Immature natural killer cell (primary cell): Measurements from ENCODE around the gene CHFR. TPM values are rescaled to one million over a fixed set of nuclear protein-coding genes. Genes with fewer than 3 reads are reported as not detected.
"Not testable (repeated sequence)": the region's sequence is repeated elsewhere in the genome, so short reads cannot be mapped to it uniquely, and the experiment has no call there.

ENCODE experiments used
- DNase-seq, 3 donors: peaks; one replicate each; pipeline ENCODE4 v3.0.0; 2022; ENCODE audit warnings: mixed read lengths in 1 of 3
- H3K27ac Mint-ChIP-seq, 6 donors: one replicate each; pipeline ENCODE4 v1.8.0; 2020; ENCODE audit warnings: mixed read lengths in 6 of 6, mild to moderate bottlenecking in 5 of 6, inconsistent platforms in 4 of 6, moderate library complexity in 3 of 6
- H3K27me3 Mint-ChIP-seq, 3 donors: one replicate each; pipeline ENCODE4 v1.8.0; 2020 to 2021; ENCODE audit warnings: low read depth in 3 of 3, mild to moderate bottlenecking in 3 of 3, mixed read lengths in 3 of 3, moderate library complexity in 3 of 3, inconsistent platforms in 1 of 3
- H3K36me3 Mint-ChIP-seq, 3 donors: one replicate each; pipeline ENCODE4 v1.8.0; 2020; ENCODE audit warnings: mixed read lengths in 3 of 3, inconsistent platforms in 2 of 3, mild to moderate bottlenecking in 2 of 3
- H3K4me1 Mint-ChIP-seq, 2 donors: one replicate each; pipeline ENCODE4 v1.8.0; 2020; ENCODE audit warnings: inconsistent platforms in 2 of 2, mild to moderate bottlenecking in 2 of 2, mixed read lengths in 2 of 2, moderate library complexity in 1 of 2
- H3K4me3 Mint-ChIP-seq, 5 donors: one replicate each; pipeline ENCODE4 v1.8.0; 2020; ENCODE audit warnings: mild to moderate bottlenecking in 5 of 5, mixed read lengths in 5 of 5, inconsistent platforms in 3 of 5, moderate library complexity in 3 of 5
- H3K9me3 Mint-ChIP-seq, 6 donors: one replicate each; pipeline ENCODE4 v1.8.0; 2020; ENCODE audit warnings: mild to moderate bottlenecking in 6 of 6, mixed read lengths in 6 of 6, inconsistent platforms in 4 of 6, moderate library complexity in 3 of 6
- polyA plus RNA-seq, 3 donors: library from polyadenylated mRNA; unstranded; fragments of 300-500 nt; fragmentation: Illumina TruSeq; gene quantifications; one replicate each; pipeline ENCODE4 v1.2.3, GENCODE V29; 2021

CHFR gene
- polyA plus RNA-seq, 3 donors from 2014 or later = 28.9 to 66.5 (median 31.5) TPM

GRCh38 chr12:132804426-132804861, 83.0 kb downstream of the CHFR start:
- Mint-ChIP-seq H3K4me3 (no peak overlapping the region), H3K27ac (no peak overlapping the region), H3K27me3 (peaks cover 0 to 3% (median 1%) of the 10 kb centered on the region in 3 donors), H3K9me3 (no peaks in the 10 kb centered on the region), H3K4me1 (peaks cover 0 to 1% of the 10 kb centered on the region in 2 donors), H3K36me3 (peaks cover 16 to 53% (median 17%) of the 10 kb centered on the region in 3 donors)
- no peak for DNase-seq

GRCh38 chr12:132803888-132804287, 83.5 kb downstream of the CHFR start:
- Mint-ChIP-seq H3K36me3 (peaks cover 15 to 52% (median 16%) of the 10 kb centered on the region in 3 donors), H3K27me3 (peaks cover 0 to 2% (median 1%) of the 10 kb centered on the region in 3 donors), H3K4me1 (peaks cover 0 to 1% of the 10 kb centered on the region in 2 donors), H3K4me3 (no peak overlapping the region), H3K9me3 (no peaks in the 10 kb centered on the region), H3K27ac (no peak overlapping the region)
- DNase-seq = no peak

- Mint-ChIP-seq H3K27me3 (no peaks in the 10 kb centered on the region), H3K27ac (no peak overlapping the region), H3K9me3 (no peaks in the 10 kb centered on the region), H3K4me1 (peaks cover 0 to 1% of the 10 kb centered on the region in 2 donors), H3K4me3 (no peak overlapping the region), H3K36me3 (peaks cover 12 to 48% (median 16%) of the 10 kb centered on the region in 3 donors)
- DNase-seq = no peak
These were observed 84.3 kb downstream of the CHFR start for GRCh38 chr12:132803125-132803524.

- Mint-ChIP-seq H3K36me3 (peaks cover 10 to 49% (median 15%) of the 10 kb centered on the region in 3 donors), H3K27ac (no peak overlapping the region), H3K4me1 (peaks cover 0 to 1% of the 10 kb centered on the region in 2 donors), H3K9me3 (no peaks in the 10 kb centered on the region), H3K4me3 (no peak overlapping the region), H3K27me3 (no peaks in the 10 kb centered on the region)
- DNase-seq = no peak
These were observed 85.7 kb downstream of the CHFR start for GRCh38 chr12:132801741-132802140.

- no peaks in the 10 kb centered on the region for H3K9me3 Mint-ChIP-seq
- no peak overlapping the region for H3K4me3 Mint-ChIP-seq
- H3K27ac Mint-ChIP-seq = no peak overlapping the region
- H3K4me1 Mint-ChIP-seq = no peaks in the 10 kb centered on the region
- H3K27me3 Mint-ChIP-seq = no peaks in the 10 kb centered on the region
- DNase-seq = no peak
- peaks cover 9 to 41% (median 9%) of the 10 kb centered on the region in 3 donors for H3K36me3 Mint-ChIP-seq
These were observed 88.6 kb downstream of the CHFR start for GRCh38 chr12:132798836-132799235.

GRCh38 chr12:132797820-132798570, 89.4 kb downstream of the CHFR start:
- Mint-ChIP-seq H3K27ac (no peak overlapping the region), H3K9me3 (no peaks in the 10 kb centered on the region), H3K36me3 (peaks cover 5 to 38% (median 9%) of the 10 kb centered on the region in 3 donors), H3K27me3 (no peaks in the 10 kb centered on the region), H3K4me3 (no peak overlapping the region), H3K4me1 (no peaks in the 10 kb centered on the region)
- no peak for DNase-seq

- H3K27me3 Mint-ChIP-seq = no peaks in the 10 kb centered on the region
- H3K36me3 Mint-ChIP-seq = peaks cover 4 to 29% (median 8%) of the 10 kb centered on the region in 3 donors
- H3K4me3 Mint-ChIP-seq = no peak overlapping the region
- no peaks in the 10 kb centered on the region for H3K9me3 Mint-ChIP-seq
- no peak overlapping the region for H3K27ac Mint-ChIP-seq
- no peaks in the 10 kb centered on the region for H3K4me1 Mint-ChIP-seq
- no peak for DNase-seq
These were observed 91.6 kb downstream of the CHFR start for GRCh38 chr12:132795847-132796246.

- DNase-seq, H3K4me1 Mint-ChIP-seq, H3K4me3 Mint-ChIP-seq, H3K9me3 Mint-ChIP-seq: not testable (repeated sequence)
- H3K27me3 Mint-ChIP-seq = peaks cover 4 to 15% (median 5%) of the 10 kb centered on the region in 3 donors
- peaks cover 4 to 18% (median 12%) of the 10 kb centered on the region in 3 donors for H3K36me3 Mint-ChIP-seq
- H3K27ac Mint-ChIP-seq = peak overlapping the region in 1 of 6 donors; percentile 35
These were observed 95.5 kb downstream of the CHFR start for GRCh38 chr12:132791940-132792339.

GRCh38 chr12:132789099-132789471, 98.3 kb downstream of the CHFR start:
- peaks cover 18 to 30% (median 25%) of the 10 kb centered on the region in 3 donors for H3K36me3 Mint-ChIP-seq
- no peaks in the 10 kb centered on the region for H3K4me1 Mint-ChIP-seq
- H3K9me3 Mint-ChIP-seq = no peaks in the 10 kb centered on the region
- DNase-seq = no peak
- H3K27me3 Mint-ChIP-seq = peaks cover 4 to 15% (median 5%) of the 10 kb centered on the region in 3 donors
- peak overlapping the region in 1 of 6 donors; percentile 13 for H3K27ac Mint-ChIP-seq
- no peak overlapping the region for H3K4me3 Mint-ChIP-seq

- no peaks in the 10 kb centered on the region for H3K4me1 Mint-ChIP-seq
- H3K4me3 Mint-ChIP-seq = no peak overlapping the region
- DNase-seq = no peak
- H3K36me3 Mint-ChIP-seq = peaks cover 18 to 30% (median 25%) of the 10 kb centered on the region in 3 donors
- peaks cover 4 to 15% (median 5%) of the 10 kb centered on the region in 3 donors for H3K27me3 Mint-ChIP-seq
- H3K27ac Mint-ChIP-seq = peak overlapping the region in 2 of 6 donors; percentile 13 to 65
- no peaks in the 10 kb centered on the region for H3K9me3 Mint-ChIP-seq
These were observed 98.9 kb downstream of the CHFR start for GRCh38 chr12:132788375-132789098.

GRCh38 chr12:132787877-132788276, 99.5 kb downstream of the CHFR start:
- H3K4me3 Mint-ChIP-seq = no peak overlapping the region
- peaks cover 4 to 15% (median 5%) of the 10 kb centered on the region in 3 donors for H3K27me3 Mint-ChIP-seq
- H3K36me3 Mint-ChIP-seq = peaks cover 18 to 33% (median 25%) of the 10 kb centered on the region in 3 donors
- no peaks in the 10 kb centered on the region for H3K4me1 Mint-ChIP-seq
- no peak for DNase-seq
- no peaks in the 10 kb centered on the region for H3K9me3 Mint-ChIP-seq
- H3K27ac Mint-ChIP-seq = peak overlapping the region in 2 of 6 donors; percentile 45 to 65

GRCh38 chr12:132786192-132786591, 101.2 kb downstream of the CHFR start:
- no peaks in the 10 kb centered on the region for H3K9me3 Mint-ChIP-seq
- H3K4me3 Mint-ChIP-seq = no peak overlapping the region
- no peaks in the 10 kb centered on the region for H3K4me1 Mint-ChIP-seq
- H3K27me3 Mint-ChIP-seq = peaks cover 4 to 15% (median 5%) of the 10 kb centered on the region in 3 donors
- H3K36me3 Mint-ChIP-seq = peaks cover 15 to 36% (median 25%) of the 10 kb centered on the region in 3 donors
- no peak for DNase-seq
- no peak overlapping the region for H3K27ac Mint-ChIP-seq

- Mint-ChIP-seq H3K4me1 (no peaks in the 10 kb centered on the region), H3K36me3 (peaks cover 22 to 49% (median 35%) of the 10 kb centered on the region in 3 donors), H3K4me3 (no peak overlapping the region), H3K27me3 (peaks cover 4 to 15% (median 5%) of the 10 kb centered on the region in 3 donors), H3K9me3 (no peaks in the 10 kb centered on the region), H3K27ac (peak overlapping the region in 2 of 6 donors; percentile 2 to 37)
- no peak for DNase-seq
These were observed 102.8 kb downstream of the CHFR start for GRCh38 chr12:132784580-132784979.
